Astrocyte of the hippocampus (primary cell): Measurements from ENCODE around the gene PTPN20.
A peak's percentile ranks its signal among the peaks of the same experiment; 100 is the strongest.

Source experiments
- DNase-seq: peaks from one replicate; pipeline ENCODE4 v3.0.0; 2011; ENCODE audit warnings: low read depth, low spot score

The PTPN20 gene

DNA sequence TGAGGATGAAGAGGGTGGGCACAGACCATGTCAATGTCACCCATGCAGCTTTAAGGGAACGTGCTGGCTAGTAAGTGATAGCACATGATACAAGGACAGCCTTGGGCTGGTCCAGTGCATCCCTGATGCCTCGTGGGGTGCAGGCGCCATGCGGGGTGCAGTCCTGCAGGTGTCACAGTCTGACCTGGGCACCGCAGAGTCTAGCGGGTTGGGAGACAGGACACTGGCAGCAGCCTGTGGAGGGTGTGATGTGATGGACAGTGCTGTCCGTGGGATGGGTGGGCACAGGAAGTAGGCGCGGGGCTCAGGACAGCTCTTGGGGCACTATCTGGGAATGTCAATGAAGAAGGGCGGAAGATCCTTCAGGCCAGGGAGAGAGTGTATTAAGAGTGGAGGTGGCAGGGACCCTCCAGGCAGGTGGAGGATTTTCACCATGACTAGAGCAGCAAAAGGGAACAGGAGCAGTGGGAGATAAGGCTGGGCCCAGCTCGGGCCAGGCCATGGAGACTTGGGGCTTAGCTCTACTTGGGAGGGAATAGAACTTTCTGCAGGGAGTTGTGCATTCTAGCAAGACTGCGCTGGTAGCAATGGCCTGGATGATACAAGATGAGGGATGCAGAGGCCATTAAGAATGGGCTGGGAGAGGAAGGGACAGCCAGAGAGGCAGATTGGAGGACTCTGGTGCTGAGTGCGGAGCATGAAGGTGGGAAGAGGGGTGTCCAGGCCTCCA, 122.5 kb downstream of the PTPN20 start:
- DNase-seq: no peak

DNA sequence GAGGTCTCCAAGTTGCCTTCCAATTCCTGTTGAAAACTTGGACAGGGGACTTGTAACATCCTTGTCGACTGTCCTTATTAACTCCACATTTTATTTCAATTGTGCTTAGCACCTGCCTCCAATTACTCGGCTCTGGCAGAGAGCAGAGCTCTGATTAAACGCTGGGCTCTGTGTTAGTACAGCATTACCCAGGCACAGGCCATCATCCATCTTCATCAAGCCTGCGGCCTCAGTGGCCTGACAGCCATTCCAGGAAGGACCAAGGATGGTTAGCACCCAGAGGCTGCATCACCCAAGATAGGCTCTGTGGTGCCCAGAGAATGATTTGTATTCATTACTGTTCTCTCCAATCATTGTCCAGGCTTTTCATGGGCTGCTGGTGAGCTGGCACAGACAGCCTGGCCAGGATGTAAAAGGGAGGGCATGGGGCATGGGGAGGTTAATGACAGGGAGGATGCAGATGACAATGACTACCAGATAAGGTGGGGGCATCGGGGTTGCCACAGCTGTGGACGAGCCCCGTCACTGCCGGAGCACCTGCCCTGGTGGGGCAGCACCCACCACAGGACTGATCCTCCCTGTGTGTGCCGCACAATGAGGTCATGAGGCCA, 123.3 kb downstream of the PTPN20 start:
- DNase-seq: no peak

DNA sequence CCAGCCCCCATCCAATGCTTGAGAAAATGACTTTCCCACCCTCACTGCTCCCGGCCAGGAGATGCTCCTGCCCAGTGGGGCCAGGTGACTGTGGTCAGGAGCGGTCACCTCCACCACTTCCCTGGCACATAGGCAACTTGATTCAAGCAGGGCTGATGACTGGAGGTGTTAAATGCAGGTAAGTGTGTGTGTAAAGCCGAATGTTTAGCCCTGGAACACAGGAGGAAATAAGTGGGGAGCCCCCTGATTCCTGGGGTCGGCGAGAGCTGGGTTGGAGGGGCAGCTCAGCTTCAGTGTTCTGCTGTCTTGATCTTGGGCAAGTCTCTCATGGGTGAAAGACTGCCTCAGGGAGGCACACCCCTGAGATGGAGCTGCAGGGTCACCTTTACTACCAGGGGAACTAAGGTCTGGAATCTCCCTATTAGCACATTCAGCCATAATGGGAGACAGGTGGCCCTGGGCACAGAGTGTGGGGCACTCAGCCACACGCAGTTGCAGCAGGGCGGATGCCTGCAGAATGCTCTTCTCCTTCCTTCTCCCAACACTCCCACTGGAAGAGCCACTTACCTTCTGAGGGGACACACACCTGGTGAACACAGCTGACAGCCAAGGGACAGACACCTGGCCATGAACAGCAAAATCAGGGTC, 124.1 kb downstream of the PTPN20 start:
- no peak for DNase-seq

DNA sequence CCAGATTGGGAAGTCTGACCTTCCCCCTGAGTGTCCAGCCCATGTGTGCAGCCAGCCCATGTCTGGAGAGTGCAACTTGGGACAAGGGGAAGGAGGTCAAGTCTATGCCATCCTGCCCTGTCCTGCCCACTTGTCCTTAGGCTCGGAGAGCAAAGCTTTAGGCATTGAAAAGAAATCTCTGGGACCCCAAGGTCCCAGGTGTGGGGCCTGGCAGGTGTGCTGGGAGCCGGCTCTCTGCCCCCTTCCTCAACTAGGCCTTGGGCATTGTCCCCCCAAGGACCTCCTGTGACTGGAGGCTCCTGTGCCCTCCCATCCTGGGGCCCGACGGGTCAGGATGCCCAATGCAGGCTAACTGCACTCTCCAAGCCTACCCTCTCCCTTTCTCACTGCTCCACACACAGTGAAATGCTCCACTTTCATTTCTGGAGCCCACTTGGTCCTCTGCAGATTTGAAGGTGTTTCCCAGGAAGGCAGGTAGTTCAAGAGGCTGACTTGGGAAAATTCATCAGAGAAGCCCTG, 124.7 kb downstream of the PTPN20 start:
- no peak for DNase-seq

DNA sequence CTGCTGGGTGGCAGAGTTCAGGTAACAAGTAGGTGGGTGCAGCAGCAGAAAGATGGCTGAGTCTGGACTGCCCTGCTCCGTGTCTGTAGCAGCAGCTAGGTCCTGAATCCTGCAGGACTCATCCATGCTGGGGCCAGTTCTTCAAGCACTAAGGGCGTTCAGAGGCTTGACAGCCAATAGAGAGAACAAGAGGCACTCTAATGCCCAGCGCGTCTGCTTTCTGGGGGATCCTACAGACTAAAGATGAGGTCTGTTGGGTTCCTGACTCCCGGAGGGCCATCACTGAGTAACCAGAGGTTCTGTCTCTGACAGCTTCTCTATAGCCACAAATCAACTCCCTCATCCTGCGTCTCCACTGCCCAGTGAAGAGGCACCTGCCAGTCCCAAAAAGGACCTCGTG, 125.5 kb downstream of the PTPN20 start:
- no peak for DNase-seq

DNA sequence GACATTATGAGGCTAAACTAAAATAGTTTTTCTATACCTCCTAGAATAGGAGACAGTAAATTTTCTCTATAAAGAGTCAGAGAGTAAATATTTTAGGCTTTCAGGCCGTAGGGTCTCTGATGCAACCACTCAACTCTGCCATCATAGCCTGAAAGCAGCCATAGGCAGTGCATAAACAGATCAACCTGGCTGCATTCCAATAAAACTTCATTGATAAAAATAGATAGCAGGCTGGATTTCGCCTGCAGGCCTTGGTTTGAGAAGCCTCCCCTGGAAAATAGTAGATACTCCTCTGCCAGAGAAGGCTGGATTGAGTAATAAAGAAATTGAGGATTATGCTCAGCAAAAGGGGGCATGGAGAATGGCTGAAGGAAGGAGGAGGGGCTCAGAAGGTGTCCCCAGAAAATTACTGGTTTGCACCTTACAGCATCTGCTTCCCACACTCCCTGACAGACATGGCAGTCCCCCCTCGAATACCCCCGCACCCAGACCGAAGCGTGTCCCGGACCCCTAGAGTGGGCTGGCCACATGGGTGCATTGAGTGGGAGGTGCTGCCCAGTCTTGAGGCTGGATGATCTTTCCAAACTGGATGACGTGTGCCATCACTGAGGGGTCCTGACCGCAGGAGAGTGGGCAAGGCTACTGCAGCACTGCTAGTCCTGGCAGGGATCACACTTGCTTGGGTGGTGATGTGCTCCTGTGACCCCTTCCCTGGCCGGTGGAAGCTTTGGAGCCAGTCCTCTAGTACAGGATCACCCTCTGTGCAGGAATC, 126.6 kb downstream of the PTPN20 start:
- DNase-seq: no peak

DNA sequence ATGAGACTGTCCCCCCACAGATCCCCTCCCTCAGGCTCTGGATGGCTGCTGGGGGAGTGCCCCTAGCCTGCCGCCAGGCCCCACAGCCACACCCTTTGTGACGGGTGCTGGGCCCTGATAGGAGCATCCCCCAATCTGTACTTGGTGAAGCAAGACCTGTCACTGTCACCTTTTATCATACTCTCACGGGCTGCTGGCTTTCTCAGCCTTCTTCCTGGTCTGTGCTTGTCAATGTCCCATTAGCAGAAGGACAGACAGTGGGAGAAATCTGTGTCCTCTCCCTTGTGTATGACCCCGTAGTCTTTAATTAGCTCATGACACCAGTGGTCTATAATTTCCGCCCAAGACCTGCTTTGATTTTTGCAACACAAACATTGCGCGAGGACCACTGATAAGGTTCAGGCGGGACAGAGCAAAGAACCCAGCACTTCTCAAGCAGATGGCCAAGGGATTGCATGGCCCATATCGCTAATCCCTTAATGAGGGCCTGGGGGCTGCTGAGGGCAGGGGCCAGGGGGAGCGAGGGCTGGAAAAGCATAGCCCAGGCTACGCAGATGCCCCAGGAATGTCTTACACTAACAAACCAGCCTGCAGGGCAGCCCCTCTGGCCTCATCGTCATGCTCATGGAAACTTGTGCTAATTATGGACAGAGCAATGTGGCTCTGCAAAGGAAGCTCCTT, 127.8 kb downstream of the PTPN20 start:
- no peak for DNase-seq

DNA sequence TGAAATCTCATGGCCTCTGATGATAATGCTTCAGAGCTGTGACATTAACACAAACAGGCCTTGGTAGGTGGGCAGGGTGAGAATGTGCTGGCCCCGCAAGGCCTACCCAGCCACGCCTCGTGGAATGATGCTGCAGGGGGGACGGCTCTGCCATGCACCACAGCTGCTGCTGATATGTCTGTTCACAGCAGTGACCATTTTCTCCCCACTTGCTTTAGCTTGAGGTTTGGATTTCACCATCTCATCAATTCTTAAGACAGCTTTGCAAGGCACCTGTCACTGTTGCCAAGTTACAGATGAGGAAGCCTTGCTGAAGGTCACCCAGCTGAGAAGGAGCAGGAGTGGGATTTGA, 128.3 kb downstream of the PTPN20 start:
- DNase-seq: no peak

DNA sequence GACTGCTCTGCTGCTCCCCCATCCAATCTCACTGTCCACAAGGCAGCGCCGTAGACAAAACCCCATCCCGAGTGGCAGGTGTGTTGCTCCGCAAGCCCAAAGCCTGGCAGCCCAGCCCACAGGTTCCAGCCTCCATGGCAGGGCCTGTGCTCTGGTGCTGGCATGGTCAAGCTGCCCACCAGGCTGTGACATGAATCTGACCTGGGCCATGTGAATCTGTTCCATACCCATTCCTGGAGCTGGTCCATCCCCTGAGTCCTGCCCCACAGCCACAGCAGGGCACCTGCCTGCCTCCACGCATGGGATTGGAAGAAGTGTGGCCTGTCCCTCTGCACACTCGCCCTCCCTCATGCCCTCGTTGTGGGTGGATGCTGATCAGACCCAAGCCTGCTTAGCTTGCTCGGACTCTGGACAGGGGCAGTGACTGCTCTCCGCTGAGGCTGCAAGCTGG, 128.8 kb downstream of the PTPN20 start:
- DNase-seq: no peak

DNA sequence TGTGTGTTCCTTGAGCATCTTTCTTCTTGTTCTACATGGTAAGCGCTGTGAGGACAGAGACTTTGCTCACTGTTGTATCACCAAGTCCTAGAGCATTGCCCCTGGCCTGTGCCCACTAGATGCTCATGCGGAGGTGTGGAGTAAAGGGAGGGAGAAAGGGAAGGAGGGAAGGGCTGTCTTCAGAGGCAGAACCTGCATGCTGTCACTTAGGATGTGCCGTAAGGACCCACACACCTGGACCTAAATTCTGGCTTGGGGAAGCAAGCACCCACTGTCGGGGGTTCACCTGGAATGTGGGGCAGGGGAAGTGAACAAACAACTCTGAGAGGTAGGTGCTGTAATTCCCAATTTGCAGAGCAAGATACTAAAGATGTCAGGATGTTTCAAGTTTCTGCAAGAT, 129.5 kb downstream of the PTPN20 start:
- no peak for DNase-seq

DNA sequence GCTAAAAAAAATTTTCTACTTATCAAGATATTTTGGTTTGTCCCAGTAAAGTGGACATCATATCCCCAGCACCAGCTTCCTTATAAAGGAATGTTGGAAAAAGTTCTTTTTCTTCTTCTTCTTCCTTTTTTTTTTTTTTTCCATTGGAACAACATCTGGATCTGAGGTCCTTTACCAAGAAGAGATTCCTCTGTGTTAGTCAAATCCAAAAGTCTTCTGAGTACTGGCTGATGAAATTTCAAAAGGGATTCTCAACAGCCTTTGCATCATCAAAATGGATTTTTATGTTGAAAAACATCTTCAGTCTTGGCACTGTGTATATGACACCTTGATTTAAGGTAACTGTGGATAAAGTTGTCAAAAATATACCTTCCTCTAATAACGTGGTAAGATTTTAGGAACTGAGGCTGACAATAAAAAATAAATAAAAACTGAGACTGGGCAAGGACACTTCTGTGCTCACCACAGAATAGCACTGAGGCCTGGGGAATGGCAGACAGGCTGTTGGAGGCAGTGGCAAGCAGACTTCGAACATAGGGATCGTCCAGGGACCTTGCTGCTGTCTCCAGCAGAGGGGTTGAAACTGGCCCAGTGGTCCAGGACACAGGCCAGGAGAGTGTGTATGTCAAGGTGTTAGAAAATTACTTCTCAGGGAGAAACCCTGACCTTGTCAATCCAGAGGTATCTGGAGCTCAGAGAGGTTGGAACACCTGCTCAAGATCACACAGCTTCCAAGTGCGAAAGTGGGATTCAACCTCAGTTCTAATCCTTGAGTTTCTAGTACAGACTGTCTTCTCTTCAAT, 130.4 kb downstream of the PTPN20 start:
- no peak for DNase-seq

DNA sequence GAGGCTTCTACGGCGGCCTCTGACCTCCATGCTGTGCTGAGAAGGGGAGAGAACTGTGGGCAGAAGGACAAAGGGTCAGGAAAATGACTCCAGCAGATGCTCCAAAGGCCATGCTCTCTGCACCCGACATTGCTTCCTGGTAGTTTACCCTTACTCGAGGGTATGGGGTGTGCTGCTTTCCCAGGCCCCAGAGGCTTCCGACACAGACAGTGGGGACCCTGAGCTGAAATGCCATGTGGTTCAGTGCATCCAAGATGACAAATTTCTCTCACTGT, 130.9 kb downstream of the PTPN20 start:
- no peak for DNase-seq

DNA sequence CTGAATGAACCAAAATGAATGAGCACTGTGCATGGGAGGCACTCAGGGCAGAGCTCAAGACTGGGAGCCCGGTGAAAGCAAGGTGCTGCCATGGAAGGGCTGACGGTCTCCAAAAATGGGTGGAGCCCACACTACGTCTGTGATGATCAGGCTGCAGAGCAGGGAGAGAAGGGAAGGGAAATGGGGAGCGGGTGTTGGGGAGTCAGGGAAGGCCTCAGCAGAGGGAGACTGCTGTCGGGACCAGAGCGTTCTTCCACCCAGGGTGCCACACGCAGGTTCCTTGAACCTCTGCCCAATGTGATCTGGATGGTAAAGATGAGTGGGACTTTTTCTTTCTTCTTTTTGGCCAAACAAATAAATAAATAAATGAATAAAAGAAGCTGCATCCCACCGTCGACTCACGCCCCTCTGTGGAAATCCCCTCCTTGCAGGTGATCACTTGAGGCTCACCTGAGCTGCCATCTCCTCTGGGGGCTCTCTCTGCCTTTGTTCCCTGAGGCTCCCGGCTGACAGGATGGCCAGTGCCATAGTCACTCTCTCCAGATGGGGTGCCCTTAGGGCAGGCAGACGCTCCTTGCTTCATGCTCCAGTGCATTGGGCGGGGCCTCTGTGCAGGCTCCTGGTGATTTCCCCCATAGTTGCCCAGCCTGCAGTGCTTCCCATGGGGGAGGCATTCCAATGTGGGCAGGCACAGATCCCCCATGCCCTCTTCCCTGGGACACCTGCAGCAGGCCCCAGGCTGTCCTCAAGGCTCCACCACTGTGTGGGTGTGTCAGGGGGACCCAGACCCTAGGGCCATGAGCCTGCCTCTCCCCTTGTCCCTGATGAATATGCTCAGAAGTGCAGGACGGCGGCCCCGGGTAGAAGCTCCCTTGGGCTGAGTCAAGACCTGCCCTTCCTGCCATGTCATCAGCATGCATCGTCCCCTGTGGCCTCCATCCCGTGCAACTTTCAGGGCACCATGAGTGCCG, 131.8 kb downstream of the PTPN20 start:
- no peak for DNase-seq

DNA sequence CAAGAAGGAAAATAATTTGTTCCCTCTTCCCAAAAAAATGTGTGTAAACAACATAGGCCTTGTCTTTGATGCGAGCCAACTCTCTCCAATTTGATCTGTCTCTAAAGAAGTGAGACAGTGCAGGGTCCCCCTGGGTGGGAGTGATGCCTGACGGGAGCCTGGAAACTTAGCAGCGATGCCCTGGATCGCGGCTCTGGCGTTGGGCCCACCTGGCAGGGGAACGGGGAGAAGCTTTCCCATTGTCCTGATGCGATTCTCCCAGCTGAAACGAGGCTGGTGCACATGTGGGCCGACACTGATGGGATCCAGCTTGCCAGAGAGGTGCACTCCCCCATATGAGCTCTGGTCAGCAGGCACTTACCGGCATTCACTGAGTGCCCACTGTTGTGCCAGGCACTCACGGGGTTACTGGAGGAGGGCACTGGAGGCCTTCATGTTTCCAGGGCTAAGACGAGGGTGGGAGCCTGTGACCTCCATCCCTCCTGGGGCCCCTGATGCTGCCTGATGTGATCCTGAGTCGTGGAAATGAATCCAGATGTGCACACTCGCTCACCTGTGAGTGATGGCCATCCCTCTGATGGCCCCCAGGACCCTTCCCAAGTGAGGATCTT, 132.8 kb downstream of the PTPN20 start:
- no peak for DNase-seq

DNA sequence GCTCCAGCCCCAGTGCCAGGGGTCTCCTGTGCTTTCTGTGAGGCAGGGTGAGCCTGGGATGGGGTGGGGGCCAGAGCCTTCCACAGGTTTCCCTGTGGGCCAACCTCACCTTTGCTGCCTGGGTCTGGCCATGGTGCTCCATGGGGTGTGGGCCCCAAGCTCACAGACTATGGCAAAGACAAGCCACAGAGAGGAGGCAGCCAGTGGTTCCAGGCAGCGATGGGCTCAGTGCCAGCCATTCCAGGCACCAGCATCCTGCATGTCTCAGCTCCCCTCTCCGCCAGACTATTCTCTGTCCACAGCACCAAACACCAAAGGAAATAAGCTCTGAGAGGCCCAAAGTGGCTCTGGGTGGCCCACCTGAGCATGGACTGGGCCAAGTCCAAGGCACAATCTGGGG, 133.5 kb downstream of the PTPN20 start:
- DNase-seq: peak; percentile 29

DNA sequence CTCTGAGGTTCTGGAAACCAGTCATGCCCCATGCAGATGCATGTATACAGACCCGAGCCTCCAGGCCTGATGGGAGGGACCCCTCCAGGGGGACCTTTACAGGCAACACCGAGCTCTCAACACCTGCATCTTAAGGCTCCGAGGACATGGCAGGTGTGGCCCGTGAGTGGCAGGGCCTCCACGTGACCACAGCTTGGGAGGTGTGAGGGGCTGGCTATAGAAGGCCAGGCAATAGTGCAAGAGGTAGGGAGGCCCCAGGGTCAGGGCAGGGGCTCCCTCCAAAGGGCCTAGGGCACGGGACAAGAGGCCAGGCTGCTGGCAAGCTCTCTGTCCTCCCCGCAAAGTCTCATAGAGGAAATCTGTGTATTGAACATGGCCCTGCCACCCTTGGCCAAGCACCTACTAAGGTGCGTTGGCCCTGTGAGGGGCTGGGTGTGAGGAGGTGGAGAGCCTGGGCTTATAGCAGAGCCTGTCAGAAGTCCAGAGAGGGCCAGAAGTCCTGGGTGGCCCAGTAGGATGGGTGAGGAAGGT, 134.2 kb downstream of the PTPN20 start:
- no peak for DNase-seq

DNA sequence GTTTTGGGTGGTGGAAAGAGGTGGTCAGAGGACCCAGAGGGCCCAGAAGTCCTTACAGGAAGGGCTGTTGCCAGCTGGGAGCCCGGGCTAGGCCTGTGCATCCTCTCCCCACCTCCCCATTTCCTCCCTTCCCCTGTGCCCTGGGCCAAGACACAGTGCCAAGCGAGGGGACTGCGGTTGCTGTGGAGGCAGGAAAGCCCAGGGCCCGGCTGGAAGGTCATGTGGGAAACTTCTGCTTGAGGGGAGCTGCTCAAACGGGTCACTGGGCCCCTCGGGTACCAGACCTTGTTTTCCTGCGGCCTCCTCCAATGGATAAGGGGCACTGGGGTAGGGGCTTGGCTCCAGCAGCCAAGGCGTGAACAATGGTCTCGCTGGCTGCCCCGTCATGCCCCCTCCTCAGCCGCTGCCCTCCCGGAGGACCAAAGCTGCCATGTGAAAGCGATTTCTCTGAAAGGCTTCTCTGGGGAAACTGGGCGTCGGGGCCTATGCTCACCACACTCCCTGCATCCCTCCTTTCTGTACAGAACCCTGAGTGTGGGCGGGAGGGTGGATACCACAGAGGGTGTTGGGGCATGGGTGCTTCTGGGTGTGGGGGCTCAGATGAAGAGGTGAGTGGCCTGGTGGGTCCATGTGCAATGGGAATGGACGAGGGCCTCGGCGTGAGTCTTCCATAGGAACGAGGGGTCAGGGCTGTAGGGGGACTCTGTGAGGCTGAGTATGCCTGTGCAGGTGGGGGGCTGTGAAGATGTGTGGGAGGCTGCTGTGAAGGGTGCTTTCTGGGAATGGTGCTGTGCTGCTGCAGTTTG, 135.3 kb downstream of the PTPN20 start:
- no peak for DNase-seq

DNA sequence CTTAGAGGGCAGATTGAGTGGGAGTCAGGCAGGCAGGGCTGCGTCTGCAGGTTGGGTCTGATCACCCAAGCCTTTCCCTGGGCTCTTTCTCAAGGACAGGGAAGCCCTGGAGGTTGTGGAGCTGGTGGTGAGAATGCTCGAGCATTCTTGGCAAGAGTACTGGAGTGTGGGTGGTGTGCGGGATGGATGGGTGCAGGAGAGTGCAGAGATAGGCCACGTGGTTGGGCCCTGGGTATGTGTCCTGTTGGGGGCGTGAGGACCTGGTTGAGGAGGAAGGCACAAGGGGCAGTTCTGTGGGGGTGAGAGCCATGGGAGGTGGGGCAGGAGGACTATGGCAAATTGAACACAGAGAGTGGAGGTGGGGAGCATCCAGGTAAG, 135.9 kb downstream of the PTPN20 start:
- DNase-seq: no peak
